Hepatocyte (in vitro differentiated cells): ENCODE measurements around the gene RRP12.

Source experiments
- CTCF ChIP-seq: fragments of 200-600 bp; sonication (generic); IDR thresholded peaks from 2 replicates; pipeline ENCODE4 v1.5.1; 2016; ENCODE audit warnings: antibody characterized with exemption, mild to moderate bottlenecking; ENCODE audit not compliant: poor library complexity
- EZH2 ChIP-seq: fragments of 200-600 bp; sonication (generic); IDR thresholded peaks from 2 replicates; pipeline ENCODE4 v1.6.1; 2016; ENCODE audit warnings: antibody characterized with exemption, mild to moderate bottlenecking, borderline replicate concordance
- EZH2phosphoT487 ChIP-seq: fragments of 200-600 bp; sonication (generic); IDR thresholded peaks from one replicate; pipeline ENCODE4 v1.6.1; 2018; ENCODE audit warnings: antibody characterized with exemption, mild to moderate bottlenecking, low read depth, moderate library complexity; ENCODE audit not compliant: unreplicated experiment, severe bottlenecking

GRCh38 chr10:97434055-97434454 is 32.9 kb upstream of the RRP12 start:
- TF ChIP-seq EZH2phosphoT487 (no peak), CTCF (no peak), EZH2 (no peak)
